ENCODE measurements around the gene TPT1.
"Not testable (repeated sequence)": the region's sequence is repeated elsewhere in the genome, so short reads cannot be mapped to it uniquely, and the experiment has no call there.

TPT1 gene

DNA sequence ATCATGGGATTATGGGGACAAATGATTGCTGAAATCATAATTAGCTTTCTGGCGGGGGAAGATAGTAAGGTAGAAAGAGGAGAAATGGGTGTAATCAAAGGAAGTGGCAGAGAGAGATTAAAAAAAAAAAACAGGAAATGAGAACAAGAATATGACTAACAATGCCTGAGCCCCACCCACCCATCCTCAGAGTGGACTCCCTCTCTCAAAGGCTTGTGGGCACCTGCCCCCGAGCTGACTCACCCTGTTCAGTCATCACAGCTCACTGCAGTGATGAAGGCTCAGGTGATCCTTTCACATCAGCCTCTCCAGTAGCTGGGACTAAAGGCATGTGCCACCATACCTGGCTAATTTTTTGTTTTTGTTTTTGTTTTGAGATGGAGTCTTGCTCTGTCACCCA lies 26.4 kb upstream of the TPT1 start:
- peak; percentile 89 for DNase-seq (ENCODE audit: low read depth)

DNA sequence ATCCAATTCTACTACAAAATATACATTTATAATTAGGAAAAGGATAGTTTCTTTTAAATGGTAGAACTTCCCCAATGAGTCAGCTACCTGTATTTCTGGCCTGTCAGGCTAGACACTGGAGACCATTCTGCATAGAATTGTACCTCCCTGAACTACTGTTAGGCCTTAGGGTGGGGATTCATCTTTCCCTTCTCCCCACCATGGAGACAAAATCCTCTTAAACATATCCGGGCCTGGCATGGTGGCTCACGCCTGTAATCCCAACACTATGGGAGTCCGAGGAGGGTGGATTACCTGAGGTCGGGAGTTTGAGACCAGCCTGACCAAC lies 24.5 kb upstream of the TPT1 start:
- DNase-seq (ENCODE audit: low read depth) = no peak

DNA sequence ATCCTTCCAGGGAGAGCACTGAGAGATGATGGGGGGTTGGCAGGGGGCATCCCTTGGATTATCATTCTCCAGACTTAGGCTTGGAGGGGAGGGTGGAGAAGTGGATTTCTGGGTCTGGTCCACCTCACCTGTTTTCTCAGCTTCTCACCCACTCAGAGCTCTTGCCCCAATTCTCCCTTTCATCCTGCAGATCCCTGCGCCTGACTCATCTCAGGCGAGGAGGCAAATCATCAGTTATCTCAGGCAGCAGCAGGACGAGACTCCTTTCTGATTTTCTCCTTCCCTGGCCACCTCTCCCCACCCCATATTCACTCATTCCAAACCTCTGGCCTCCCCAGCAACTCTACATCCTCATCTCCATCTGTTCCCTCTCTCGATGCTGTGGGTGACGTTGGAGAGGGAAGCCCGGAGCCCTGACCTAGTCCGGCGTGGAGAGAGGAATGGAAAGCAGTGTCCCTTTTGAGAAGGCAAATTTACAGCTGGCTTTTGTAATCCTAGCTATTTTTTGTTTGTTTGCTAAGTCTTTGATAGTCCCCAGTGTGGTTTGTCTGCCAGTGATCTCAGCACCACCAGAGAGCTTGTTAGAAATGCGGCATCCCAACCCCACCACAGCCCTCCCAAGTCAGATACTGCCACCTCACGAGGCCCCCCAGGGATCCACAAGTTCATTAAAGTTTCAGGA lies 24.0 kb upstream of the TPT1 start:
- DNase-seq (ENCODE audit: low read depth) = no peak

DNA sequence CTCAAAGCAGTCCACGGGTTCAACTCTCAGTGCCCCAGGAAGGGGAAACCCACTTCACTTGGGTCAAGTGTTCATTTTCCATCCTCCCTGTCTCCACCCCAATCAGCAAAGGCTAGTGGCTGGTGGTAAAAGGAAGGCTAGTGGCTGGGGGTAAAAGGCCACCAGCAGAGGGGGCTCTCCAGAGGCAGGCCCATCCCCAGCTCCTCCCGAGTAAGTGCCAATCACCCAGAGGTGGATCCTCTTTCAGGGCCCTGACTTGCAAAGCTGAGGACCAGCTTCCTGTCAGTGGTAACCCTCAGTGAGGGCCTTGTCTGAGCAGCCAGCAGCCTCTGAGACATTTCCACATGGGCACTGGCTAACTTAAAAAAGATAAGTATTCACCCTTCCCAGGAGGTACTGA lies 22.0 kb upstream of the TPT1 start:
- no peak for DNase-seq (ENCODE audit: low read depth)

- DNase-seq (ENCODE audit: low read depth) = peak; percentile 52
These were observed 20.7 kb upstream of the TPT1 start for GRCh38 chr13:45361596-45362206.

GRCh38 chr13:45356966-45357672 lies 16.1 kb upstream of the TPT1 start:
- no peak for DNase-seq (ENCODE audit: low read depth)

GRCh38 chr13:45353895-45354294 lies 12.9 kb upstream of the TPT1 start:
- no peak for DNase-seq (ENCODE audit: low read depth)

GRCh38 chr13:45352031-45352430 lies 11.0 kb upstream of the TPT1 start:
- DNase-seq (ENCODE audit: low read depth) = peak; percentile 46

DNA sequence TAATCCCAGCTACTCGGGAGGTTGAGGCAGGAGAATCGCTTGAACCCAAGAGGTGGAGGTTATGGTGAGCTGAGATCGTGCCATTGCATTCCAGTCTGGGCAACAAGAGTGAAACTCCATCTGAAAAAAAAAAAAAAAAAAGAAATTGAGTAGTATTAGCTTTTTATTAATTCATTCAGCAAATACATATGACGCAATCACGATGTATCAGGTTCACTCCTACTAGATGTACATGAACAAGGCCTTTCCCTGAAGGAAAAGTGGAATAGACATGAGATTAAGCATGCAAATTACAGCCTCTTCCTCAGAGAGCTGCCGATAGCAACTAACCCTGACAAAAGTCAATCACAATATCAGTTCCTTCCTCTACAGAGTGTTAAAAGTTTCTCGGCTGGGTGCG lies 9.2 kb upstream of the TPT1 start:
- no peak for DNase-seq (ENCODE audit: low read depth)

- DNase-seq (ENCODE audit: low read depth) = peak; percentile 50
These were observed 8.5 kb upstream of the TPT1 start for GRCh38 chr13:45349438-45349837.

GRCh38 chr13:45344064-45344463 lies 3.1 kb upstream of the TPT1 start:
- DNase-seq (ENCODE audit: low read depth) = not testable (repeated sequence)

DNA sequence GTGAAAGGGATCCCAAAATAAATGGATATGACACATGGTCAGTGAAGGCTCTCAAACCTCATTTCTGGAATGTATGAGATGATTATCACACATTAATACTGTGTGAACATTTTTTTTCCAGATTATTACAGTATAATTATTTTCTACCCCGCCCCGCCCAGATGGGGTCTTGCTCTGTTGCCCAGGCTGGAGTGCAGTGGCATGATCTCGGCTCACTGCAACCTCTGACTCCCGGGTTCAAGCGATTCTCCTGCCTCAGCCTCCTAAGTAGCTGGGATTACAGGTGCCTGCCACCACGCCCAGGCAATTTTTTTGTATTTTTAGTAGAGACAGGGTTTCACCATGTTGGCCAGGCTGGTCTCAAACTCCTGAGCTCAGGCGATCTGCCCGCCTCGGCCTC lies 2.1 kb upstream of the TPT1 start:
- DNase-seq (ENCODE audit: low read depth) = not testable (repeated sequence)

DNA sequence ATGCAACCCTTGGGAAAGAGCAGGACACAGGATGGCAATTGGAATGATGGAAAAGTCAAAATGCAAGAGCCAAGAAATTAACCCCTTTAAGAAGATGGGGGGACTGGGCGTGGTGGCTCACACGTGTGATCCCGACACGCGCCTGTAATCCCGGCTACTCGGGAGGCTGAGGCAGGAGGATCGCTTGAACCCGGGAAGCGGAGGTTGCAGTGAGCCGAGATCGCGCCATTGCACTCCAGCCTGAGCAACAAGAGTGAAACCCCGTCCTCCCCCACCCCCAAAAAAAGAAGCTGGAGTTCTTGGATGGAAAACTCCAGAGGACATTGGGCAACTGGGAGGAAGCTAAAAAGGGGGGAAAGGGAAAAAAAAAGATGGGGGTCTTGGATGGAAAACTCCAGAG lies 1.7 kb upstream of the TPT1 start:
- not testable (repeated sequence) for DNase-seq (ENCODE audit: low read depth)

DNA sequence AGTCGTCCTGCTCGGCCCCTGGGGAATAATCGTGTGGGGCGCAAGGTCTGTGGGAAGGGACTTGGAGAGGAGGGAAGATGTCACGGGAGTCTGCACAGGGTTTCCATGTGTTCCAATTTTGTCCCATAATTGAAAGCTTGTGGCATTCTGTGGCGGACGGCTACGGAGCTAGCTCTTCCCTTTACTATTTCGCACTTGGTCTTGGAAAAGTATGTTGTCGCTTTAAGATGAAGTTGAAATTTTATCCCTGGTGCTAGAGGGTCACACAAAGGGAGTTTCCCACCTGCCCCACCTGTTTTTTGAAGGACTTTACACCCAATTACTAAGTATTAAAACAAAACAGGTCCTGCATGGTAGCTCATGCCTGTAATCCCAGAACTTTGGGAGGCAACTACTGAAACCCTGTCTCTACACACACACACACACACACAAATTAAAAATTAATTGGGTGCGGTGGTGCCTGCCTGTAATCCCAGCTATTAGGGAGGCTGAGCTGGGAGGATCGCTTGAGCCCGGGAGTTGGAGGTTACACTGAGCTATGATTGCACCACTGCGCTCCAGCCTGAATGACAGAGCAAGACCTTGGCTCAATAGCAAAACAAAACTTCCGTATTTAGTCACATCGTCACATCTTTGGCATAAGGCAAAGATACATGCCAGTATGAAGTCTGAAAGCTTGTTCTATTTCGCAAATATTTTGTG lies 967 bp upstream of the TPT1 start:
- DNase-seq (ENCODE audit: low read depth) = peak; percentile 54

- peak; percentile 94 for DNase-seq (ENCODE audit: low read depth)
These were observed 455 bp downstream of the TPT1 start for GRCh38 chr13:45340422-45341033.

- DNase-seq (ENCODE audit: low read depth) = no peak
These were observed 1.1 kb downstream of the TPT1 start for GRCh38 chr13:45339867-45340266.

DNA sequence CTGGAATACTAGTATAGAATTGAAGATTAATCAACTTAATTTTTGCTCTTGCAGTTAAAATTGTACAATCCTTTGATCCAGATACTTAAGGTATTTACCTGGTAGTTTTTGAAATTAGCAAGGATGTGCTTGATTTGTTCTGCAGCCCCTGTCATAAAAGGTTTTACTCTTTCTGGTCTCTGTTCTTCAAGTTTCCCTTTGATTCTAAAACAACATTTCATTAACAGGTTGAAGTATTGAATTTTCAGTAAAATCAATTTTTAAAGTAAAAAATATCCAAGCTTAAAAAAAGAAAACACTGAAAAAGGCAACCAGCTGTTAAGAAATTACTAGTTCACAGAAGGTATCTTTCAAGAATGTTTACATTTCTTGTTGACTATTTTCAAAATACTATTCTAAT lies 1.6 kb downstream of the TPT1 start:
- no peak for DNase-seq (ENCODE audit: low read depth)

- no peak for DNase-seq (ENCODE audit: low read depth)
These were observed 3.2 kb downstream of the TPT1 start for GRCh38 chr13:45337803-45338202.

DNA sequence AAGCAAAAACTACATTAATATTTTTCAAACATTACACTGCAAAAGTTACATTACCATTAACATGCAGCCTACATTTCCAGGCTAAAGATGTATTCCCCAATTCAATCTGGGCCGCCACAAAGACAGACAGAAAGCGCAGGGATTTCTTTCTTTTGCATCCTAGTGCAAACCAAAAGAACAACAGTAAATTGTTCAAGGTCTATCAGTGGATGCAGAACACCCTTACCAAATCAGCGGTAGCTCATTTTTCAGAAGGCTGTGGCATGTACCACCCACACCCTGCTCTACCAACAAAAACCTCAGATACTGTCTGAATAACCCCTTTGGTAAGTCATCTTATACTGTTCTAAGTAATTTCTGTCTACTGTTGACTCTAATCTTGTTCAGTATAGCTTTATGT lies 3.6 kb downstream of the TPT1 start:
- no peak for DNase-seq (ENCODE audit: low read depth)

- no peak for DNase-seq (ENCODE audit: low read depth)
These were observed 4.8 kb downstream of the TPT1 start for GRCh38 chr13:45336025-45336800.

GRCh38 chr13:45335397-45336024 lies 5.5 kb downstream of the TPT1 start:
- no peak for DNase-seq (ENCODE audit: low read depth)
